ENCODE data around the gene GULP1. TPM values are rescaled to one million over a fixed set of nuclear protein-coding genes. Genes with fewer than 3 reads are reported as not detected.

GULP1 gene
- total RNA-seq, 2 experiments from 2014 or later = not detected

GRCh38 chr2:188628989-188629752, 337.5 kb downstream of the GULP1 start:
- POLR2A ChIA-PET = no interaction called here

GRCh38 chr2:188629753-188630527, 338.3 kb downstream of the GULP1 start:
- no peak for ATAC-seq (ENCODE audit: low read depth)
- Mint-ChIP-seq H3K27me3 (no peaks in the 10 kb centered on the region), H3K4me3 (no peak overlapping the region), H3K4me1 (no peaks in the 10 kb centered on the region), H3K27ac (no peak overlapping the region), H3K9me3 (no peaks in the 10 kb centered on the region), H3K36me3 (no peaks in the 10 kb centered on the region)
- DNase-seq = no peak
- POLR2A ChIA-PET = no interaction called here

More at GRCh38 chr2:188628989-188629752, 337.5 kb downstream of the GULP1 start:
- Mint-ChIP-seq H3K27me3 (no peaks in the 10 kb centered on the region), H3K9me3 (no peaks in the 10 kb centered on the region), H3K36me3 (no peaks in the 10 kb centered on the region), H3K4me1 (no peaks in the 10 kb centered on the region), H3K4me3 (no peak overlapping the region), H3K27ac (no peak overlapping the region)
- no peak for ATAC-seq (ENCODE audit: low read depth)
- no peak for DNase-seq

DNA sequence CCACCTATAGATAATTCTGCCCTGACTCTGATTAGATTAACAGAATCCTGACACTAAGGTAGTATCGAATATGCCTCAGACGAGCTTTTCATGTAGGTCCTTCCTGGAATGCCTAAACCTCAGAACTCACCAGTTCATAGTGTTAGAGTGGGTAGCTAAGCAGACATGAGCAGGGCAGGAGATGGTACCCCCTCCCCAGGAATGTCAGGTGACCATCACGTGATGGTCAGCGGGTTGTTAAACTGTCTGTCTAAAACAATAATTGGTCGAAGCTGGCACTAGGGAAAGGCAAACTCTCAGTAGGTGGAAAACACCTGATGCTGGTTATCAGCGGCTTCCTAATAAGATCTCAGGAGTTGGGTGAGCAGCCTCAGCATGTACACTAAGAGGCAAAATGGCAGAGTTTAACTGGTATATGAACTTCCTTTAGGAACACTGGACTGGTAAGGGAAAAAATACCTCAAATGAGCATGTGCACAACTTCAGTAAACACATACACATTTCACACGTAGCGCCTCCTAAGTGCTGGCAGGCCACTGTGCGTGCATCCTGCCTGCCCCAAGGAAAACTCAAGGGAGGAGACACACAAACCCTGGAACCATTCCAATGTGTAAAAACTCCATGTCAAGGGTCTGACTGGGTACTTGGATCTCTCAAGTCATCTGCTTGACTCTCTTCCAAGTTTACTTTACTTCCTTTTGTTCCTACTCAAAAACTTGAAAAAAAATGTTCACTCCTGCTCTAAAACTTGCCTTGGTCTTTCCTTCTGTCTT, 339.5 kb downstream of the GULP1 start:
- POLR2A ChIA-PET = no interaction called here
- H3K4me3 Mint-ChIP-seq = no peak overlapping the region
- no peak overlapping the region for H3K27ac Mint-ChIP-seq
- H3K36me3 Mint-ChIP-seq = no peaks in the 10 kb centered on the region
- no peaks in the 10 kb centered on the region for H3K9me3 Mint-ChIP-seq
- H3K4me1 Mint-ChIP-seq = no peaks in the 10 kb centered on the region
- DNase-seq (no peak), ATAC-seq (ENCODE audit: low read depth) (no peak)
- no peaks in the 10 kb centered on the region for H3K27me3 Mint-ChIP-seq

GRCh38 chr2:188634656-188635055, 343.0 kb downstream of the GULP1 start:
- POLR2A ChIA-PET = no interaction called here
- Mint-ChIP-seq H3K9me3 (no peaks in the 10 kb centered on the region), H3K4me1 (no peaks in the 10 kb centered on the region), H3K27me3 (no peaks in the 10 kb centered on the region), H3K4me3 (no peak overlapping the region), H3K27ac (no peak overlapping the region), H3K36me3 (no peaks in the 10 kb centered on the region)
- ATAC-seq (ENCODE audit: low read depth) (no peak), DNase-seq (no peak)

Small RNAs within 50 kb of the gene (microRNA-seq; reads per million reads assigned to microRNA genes)
- gene MIR561 = not detected

Measured in activated naive CD8-positive, alpha-beta T cell treated with anti-CD3 and anti-CD28 coated beads, Interleukin-2, amount 10 ng/mL, durations not matched to agents 7 days and 5 days (primary cell).